HepG2 (cell line): ENCODE results near the gene TPD52L2. TPM values are rescaled to one million over a fixed set of nuclear protein-coding genes. Genes with fewer than 3 reads are reported as not detected.

ENCODE experiments used
- ATRX ChIP-seq: sonication (generic); formaldehyde crosslinking; IDR thresholded peaks from 2 replicates; pipeline ENCODE4 v1.4.0; 2020; ENCODE audit warnings: missing genetic modification reagents, borderline replicate concordance
- CCDC6 ChIP-seq: sonication (generic); formaldehyde crosslinking; IDR thresholded peaks from 2 replicates; pipeline ENCODE4 v1.8.1; 2022; ENCODE audit warnings: mild to moderate bottlenecking, missing genetic modification reagents, moderate library complexity
- KDM5A ChIP-seq: fragments of 200-600 bp; sonication (generic); IDR thresholded peaks from 2 replicates; pipeline ENCODE4 v1.7.0; 2018; ENCODE audit warnings: antibody characterized with exemption, mild to moderate bottlenecking, low read length, borderline replicate concordance
- MAFF ChIP-seq: IDR thresholded peaks from 2 replicates; pipeline ENCODE4 v1.6.1; 2011; ENCODE audit warnings: low read depth, low read length, improper control_type of control experiment
- NAIF1 ChIP-seq: sonication (generic); formaldehyde crosslinking; IDR thresholded peaks from 2 replicates; pipeline ENCODE4 v1.5.0; 2020; ENCODE audit warnings: mild to moderate bottlenecking, missing genetic modification reagents, borderline replicate concordance
- POLR2G ChIP-seq: fragments of 200-400 bp; formaldehyde crosslinking; IDR thresholded peaks from 2 replicates; pipeline ENCODE4 v1.6.1; 2018; ENCODE audit warnings: mild to moderate bottlenecking, low read depth, low read length, moderate library complexity
- SP1 ChIP-seq, 2 experiments: fragments of 450-650 bp in 1 of 2; sonication (generic) in 1 of 2; formaldehyde crosslinking in 1 of 2; IDR thresholded peaks; 2 replicates each; pipeline versions ENCODE4 v1.4.0 to v1.6.1; 2016 to 2020; ENCODE audit warnings: missing genetic modification reagents in 1 of 2
- ZBTB42 ChIP-seq: sonication (generic); formaldehyde crosslinking; IDR thresholded peaks from 2 replicates; pipeline ENCODE4 v1.5.0; 2020; ENCODE audit warnings: mild to moderate bottlenecking, missing genetic modification reagents
- ZNF260 ChIP-seq: sonication (generic); formaldehyde crosslinking; IDR thresholded peaks from 2 replicates; pipeline ENCODE4 v1.4.0; 2020; ENCODE audit warnings: missing genetic modification reagents, low read depth, mild to moderate bottlenecking, borderline replicate concordance
- ZNF552 ChIP-seq: sonication (generic); formaldehyde crosslinking; IDR thresholded peaks from 2 replicates; pipeline ENCODE4 v1.9.0; 2022; ENCODE audit warnings: missing genetic modification reagents, mild to moderate bottlenecking, borderline replicate concordance
- polyA plus RNA-seq, 8 experiments: library from polyadenylated mRNA; depleted of rRNA in 3 of 8; stranded (reverse) in 7 of 8; unstranded in 1 of 8; fragments of >200 nt; fragmentation: Illumina TruSeq in 4 of 8; extraction: Trizol in 4 of 8; gene quantifications; 2 replicates each; pipeline versions ENCODE4 v1.2.1 to v1.2.3, GENCODE V29; 2011 to 2016; ENCODE audit warnings: low read depth in 4 of 8, missing spikeins in 1 of 8, mixed read lengths in 1 of 8; ENCODE audit not compliant: insufficient read depth in 1 of 8
- total RNA-seq, 5 experiments: library from RNA; depleted of rRNA; stranded (reverse); fragments of >200 nt; fragmentation: Illumina TruSeq; extraction: Trizol; gene quantifications; 2 replicates each; pipeline ENCODE4 v1.2.3, GENCODE V29; 2016; ENCODE audit warnings: low read depth in 1 of 5
- TF ChIP-seq, protein P1 (sequence below): sonication (generic); formaldehyde crosslinking; IDR thresholded peaks from 2 replicates; pipeline ENCODE4 v1.4.0; 2020; ENCODE audit warnings: missing genetic modification reagents
- TF ChIP-seq, protein P2 (sequence below): sonication (generic); formaldehyde crosslinking; IDR thresholded peaks from 2 replicates; pipeline ENCODE4 v1.4.0; 2020; ENCODE audit warnings: mild to moderate bottlenecking, missing genetic modification reagents
- TF ChIP-seq, protein P3 (sequence below): sonication (generic); formaldehyde crosslinking; IDR thresholded peaks from 2 replicates; pipeline ENCODE4 v1.4.0; 2020; ENCODE audit warnings: mild to moderate bottlenecking, missing genetic modification reagents

TPD52L2 gene
- total and polyA plus RNA-seq, 2 of the 13 experiments (the other 11 are each of a cell fraction or from before 2014, with no cell fraction given) = 156 to 184 TPM

DNA sequence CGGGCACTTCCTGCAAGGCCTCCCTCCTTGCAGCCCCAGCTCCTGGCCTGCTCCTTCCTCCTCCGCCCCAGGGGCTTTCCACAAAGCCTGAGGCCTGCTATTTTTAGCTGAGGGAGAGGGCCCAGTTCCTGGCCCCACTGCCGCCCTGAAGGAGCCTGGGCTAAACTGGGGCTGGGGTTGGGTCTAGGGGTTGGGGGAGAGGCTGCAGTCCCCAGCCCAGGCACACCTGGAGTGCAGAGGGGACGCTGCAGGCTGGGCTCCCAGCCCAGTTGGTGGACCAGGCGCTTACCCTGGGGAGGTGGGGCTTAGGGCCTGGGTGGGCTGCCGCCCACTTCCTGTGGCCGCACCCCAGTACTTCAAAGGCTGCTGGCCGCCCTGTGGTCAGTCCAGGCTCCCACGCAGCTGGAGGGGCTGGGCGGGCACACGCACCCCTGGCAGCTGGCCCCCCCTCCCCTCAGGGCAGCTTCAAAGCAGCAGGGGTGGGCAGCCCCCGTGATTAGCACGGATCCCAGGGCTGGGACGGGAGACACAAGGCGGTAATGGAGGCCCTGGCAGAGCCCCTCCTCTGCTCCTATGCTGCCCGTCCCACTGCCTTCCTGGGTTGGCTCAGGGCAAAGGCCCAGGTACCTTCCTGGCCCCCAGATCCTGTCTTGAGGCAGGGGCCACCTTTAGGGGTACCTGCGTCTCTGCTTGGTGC lies 10.9 kb upstream of the TPD52L2 start (continued):
- TF ChIP-seq ZBTB42 (CRISPR knock-in tag) (no peak), SP1 (IDR thresholded peaks at IDR 0.05) (no peak), SP1 (CRISPR knock-in tag; IDR thresholded peaks at IDR 0.05) (peak; percentile 75), ZNF260 (CRISPR knock-in tag) (no peak), KDM5A (no peak), POLR2G (peak; percentile 42), CCDC6 (CRISPR knock-in tag) (0 out of 2 replicates have a peak, but pooled peaks have one; percentile 44), MAFF (no peak), NAIF1 (CRISPR knock-in tag) (no peak), ZNF552 (CRISPR knock-in tag) (no peak), ATRX (CRISPR knock-in tag) (no peak)
- TF ChIP-seq, protein P1, sequence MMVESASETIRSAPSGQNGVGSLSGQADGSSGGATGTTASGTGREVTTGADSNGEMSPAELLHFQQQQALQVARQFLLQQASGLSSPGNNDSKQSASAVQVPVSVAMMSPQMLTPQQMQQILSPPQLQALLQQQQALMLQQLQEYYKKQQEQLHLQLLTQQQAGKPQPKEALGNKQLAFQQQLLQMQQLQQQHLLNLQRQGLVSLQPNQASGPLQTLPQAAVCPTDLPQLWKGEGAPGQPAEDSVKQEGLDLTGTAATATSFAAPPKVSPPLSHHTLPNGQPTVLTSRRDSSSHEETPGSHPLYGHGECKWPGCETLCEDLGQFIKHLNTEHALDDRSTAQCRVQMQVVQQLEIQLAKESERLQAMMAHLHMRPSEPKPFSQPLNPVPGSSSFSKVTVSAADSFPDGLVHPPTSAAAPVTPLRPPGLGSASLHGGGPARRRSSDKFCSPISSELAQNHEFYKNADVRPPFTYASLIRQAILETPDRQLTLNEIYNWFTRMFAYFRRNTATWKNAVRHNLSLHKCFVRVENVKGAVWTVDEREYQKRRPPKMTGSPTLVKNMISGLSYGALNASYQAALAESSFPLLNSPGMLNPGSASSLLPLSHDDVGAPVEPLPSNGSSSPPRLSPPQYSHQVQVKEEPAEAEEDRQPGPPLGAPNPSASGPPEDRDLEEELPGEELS (CRISPR knock-in tag) = peak; percentile 28; the same call in 1 of the 2 replicates
- TF ChIP-seq, protein P2, sequence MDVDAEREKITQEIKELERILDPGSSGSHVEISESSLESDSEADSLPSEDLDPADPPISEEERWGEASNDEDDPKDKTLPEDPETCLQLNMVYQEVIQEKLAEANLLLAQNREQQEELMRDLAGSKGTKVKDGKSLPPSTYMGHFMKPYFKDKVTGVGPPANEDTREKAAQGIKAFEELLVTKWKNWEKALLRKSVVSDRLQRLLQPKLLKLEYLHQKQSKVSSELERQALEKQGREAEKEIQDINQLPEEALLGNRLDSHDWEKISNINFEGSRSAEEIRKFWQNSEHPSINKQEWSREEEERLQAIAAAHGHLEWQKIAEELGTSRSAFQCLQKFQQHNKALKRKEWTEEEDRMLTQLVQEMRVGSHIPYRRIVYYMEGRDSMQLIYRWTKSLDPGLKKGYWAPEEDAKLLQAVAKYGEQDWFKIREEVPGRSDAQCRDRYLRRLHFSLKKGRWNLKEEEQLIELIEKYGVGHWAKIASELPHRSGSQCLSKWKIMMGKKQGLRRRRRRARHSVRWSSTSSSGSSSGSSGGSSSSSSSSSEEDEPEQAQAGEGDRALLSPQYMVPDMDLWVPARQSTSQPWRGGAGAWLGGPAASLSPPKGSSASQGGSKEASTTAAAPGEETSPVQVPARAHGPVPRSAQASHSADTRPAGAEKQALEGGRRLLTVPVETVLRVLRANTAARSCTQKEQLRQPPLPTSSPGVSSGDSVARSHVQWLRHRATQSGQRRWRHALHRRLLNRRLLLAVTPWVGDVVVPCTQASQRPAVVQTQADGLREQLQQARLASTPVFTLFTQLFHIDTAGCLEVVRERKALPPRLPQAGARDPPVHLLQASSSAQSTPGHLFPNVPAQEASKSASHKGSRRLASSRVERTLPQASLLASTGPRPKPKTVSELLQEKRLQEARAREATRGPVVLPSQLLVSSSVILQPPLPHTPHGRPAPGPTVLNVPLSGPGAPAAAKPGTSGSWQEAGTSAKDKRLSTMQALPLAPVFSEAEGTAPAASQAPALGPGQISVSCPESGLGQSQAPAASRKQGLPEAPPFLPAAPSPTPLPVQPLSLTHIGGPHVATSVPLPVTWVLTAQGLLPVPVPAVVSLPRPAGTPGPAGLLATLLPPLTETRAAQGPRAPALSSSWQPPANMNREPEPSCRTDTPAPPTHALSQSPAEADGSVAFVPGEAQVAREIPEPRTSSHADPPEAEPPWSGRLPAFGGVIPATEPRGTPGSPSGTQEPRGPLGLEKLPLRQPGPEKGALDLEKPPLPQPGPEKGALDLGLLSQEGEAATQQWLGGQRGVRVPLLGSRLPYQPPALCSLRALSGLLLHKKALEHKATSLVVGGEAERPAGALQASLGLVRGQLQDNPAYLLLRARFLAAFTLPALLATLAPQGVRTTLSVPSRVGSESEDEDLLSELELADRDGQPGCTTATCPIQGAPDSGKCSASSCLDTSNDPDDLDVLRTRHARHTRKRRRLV (CRISPR knock-in tag) = no peak; the same call in 1 of the 2 replicates
- TF ChIP-seq, protein P3, sequence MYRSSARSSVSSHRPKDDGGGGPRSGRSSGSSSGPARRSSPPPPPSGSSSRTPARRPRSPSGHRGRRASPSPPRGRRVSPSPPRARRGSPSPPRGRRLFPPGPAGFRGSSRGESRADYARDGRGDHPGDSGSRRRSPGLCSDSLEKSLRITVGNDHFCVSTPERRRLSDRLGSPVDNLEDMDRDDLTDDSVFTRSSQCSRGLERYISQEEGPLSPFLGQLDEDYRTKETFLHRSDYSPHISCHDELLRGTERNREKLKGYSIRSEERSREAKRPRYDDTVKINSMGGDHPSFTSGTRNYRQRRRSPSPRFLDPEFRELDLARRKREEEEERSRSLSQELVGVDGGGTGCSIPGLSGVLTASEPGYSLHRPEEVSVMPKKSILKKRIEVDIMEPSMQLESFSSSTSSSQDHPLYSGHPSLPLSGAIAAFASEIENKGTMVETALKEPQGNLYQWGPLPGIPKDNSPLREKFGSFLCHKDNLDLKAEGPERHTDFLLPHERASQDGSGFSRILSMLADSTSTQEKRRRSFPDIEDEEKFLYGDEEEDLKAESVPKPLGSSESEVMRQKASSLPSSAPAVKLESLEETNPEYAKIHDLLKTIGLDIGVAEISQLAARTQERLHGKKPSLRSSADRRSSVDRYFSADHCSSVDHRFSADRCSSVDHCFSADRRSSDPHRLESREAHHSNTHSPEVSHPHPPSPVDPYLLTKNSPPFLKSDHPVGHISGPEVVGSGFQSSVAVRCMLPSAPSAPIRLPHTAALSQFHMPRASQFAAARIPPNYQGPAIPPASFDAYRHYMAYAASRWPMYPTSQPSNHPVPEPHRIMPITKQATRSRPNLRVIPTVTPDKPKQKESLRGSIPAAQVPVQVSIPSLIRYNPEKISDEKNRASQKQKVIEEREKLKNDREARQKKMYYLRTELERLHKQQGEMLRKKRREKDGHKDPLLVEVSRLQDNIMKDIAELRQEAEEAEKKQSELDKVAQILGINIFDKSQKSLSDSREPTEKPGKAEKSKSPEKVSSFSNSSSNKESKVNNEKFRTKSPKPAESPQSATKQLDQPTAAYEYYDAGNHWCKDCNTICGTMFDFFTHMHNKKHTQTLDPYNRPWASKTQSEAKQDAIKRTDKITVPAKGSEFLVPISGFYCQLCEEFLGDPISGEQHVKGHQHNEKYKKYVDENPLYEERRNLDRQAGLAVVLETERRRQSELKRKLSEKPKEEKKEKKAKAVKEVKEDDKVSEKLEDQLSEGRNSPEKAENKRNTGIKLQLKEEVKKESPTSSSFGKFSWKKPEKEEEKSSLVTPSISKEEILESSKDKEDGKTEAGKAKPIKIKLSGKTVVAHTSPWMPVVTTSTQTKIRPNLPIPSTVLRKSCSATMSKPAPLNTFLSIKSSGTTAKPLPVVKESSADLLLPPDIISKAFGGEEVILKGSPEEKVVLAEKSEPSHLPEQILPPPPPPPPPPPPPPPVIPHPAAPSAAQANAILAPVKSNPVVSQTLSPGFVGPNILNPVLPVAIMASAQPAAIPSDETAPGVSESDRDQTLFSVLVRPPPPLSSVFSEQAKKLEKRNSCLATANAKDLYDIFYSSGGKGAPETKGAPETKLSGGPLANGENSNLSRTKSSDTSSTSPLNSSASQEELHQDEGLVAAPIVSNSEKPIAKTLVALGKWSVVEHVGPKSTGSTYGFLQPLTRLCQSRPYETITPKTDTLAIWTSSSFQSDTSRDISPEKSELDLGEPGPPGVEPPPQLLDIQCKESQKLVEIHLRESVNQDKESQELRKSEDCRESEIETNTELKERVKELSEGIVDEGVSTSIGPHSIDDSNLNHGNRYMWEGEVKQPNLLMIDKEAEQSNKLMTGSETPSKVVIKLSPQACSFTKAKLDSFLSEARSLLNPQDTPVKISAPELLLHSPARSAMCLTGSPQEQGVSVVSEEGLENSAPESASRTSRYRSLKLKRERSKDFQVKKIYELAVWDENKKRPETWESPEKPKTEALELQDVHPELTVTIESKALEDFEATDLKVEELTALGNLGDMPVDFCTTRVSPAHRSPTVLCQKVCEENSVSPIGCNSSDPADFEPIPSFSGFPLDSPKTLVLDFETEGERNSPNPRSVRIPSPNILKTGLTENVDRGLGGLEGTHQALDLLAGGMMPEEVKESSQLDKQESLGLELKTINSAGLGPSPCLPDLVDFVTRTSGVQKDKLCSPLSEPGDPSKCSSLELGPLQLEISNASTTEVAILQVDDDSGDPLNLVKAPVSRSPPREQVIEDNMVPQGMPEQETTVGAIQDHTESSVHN (CRISPR knock-in tag) = no peak
